K562 (cell line): ENCODE results near the gene MRPL28. TPM values are rescaled to one million over a fixed set of nuclear protein-coding genes. Genes with fewer than 3 reads are reported as not detected.
A peak's percentile ranks its signal among the peaks of the same experiment; 100 is the strongest.

Experiments used
- FUS ChIP-seq: fragments of 200-400 bp; formaldehyde crosslinking; optimal IDR thresholded peaks from 2 replicates; pipeline ENCODE3; 2017; ENCODE audit warnings: low read depth, low read length
- MCM5 ChIP-seq: fragments of 450-650 bp; IDR thresholded peaks from 2 replicates; pipeline ENCODE4 v1.6.1; 2016; ENCODE audit warnings: low read depth
- MCM7 ChIP-seq, 2 experiments: fragments of 450-650 bp; IDR thresholded peaks; 2 replicates each; pipeline ENCODE4 v1.6.1; 2016 to 2018
- MED1 ChIP-seq: sonication (generic); formaldehyde crosslinking; IDR thresholded peaks from 2 replicates; pipeline ENCODE4 v1.8.1; 2023; ENCODE audit warnings: missing genetic modification reagents, borderline replicate concordance
- PML ChIP-seq: IDR thresholded peaks from 2 replicates; pipeline ENCODE4 v1.6.1; 2012; ENCODE audit warnings: low read length, inconsistent platforms
- polyA plus RNA-seq, 8 experiments: library from polyadenylated mRNA; depleted of rRNA in 4 of 8; stranded (reverse) in 5 of 8; unstranded in 3 of 8; fragments of >200 nt; fragmentation: Nextera tagmentation in 2 of 8; fragmentation: Illumina TruSeq in 1 of 8; extraction: Ambion mirVana in 2 of 8; extraction: Trizol in 1 of 8; gene quantifications; 2 replicates each; pipeline versions ENCODE4 v1.2.1 to v1.2.3, GENCODE V29; 2011 to 2014; ENCODE audit warnings: inconsistent platforms in 1 of 8, missing spikeins in 1 of 8
- total RNA-seq, 7 experiments: library from RNA; depleted of rRNA in 6 of 7; stranded (reverse); fragments of >200 nt in 6 of 7; fragmentation: Illumina TruSeq in 2 of 7; extraction: Trizol in 2 of 7; gene quantifications; 2 replicates each; pipeline versions ENCODE4 v1.2.1 to v1.2.3, GENCODE V29; 2011 to 2021; ENCODE audit warnings: low replicate concordance in 1 of 7
- TF ChIP-seq, protein P1 (sequence below): fragments of 450-650 bp; formaldehyde crosslinking; IDR thresholded peaks from 2 replicates; pipeline ENCODE4 v1.4.0; 2020; ENCODE audit warnings: mild to moderate bottlenecking, moderate library complexity
- TF ChIP-seq, protein P2 (sequence below): fragments of 250-450 bp; sonication (Bioruptor Pico); IDR thresholded peaks from 2 replicates; pipeline ENCODE4 v1.4.0; 2020; ENCODE audit warnings: mild to moderate bottlenecking, moderate library complexity
- TF ChIP-seq, protein P3 (sequence below): sonication (generic); formaldehyde crosslinking; IDR thresholded peaks from 2 replicates; pipeline ENCODE4 v1.8.1; 2023; ENCODE audit warnings: missing genetic modification reagents, mild to moderate bottlenecking, borderline replicate concordance
- TF ChIP-seq, protein P4 (sequence below): fragments of 250-450 bp; sonication (Bioruptor Pico); IDR thresholded peaks from 2 replicates; pipeline ENCODE4 v1.6.1; 2021; ENCODE audit warnings: mild to moderate bottlenecking
- TF ChIP-seq, protein P5 (sequence below), 2 experiments: fragments of 450-650 bp in 1 of 2; IDR thresholded peaks; 2 replicates each; pipeline ENCODE4 v1.6.1; 2011 to 2017; ENCODE audit warnings: low read depth in 2 of 2, antibody characterized with exemption in 1 of 2, borderline replicate concordance in 1 of 2, low read length in 1 of 2, mild to moderate bottlenecking in 1 of 2, mixed read lengths in 1 of 2; ENCODE audit not compliant: control insufficient read depth in 1 of 2
- TF ChIP-seq, protein P6 (sequence below), 3 experiments: IDR thresholded peaks in 2 of 3; conservative IDR thresholded peaks in 1 of 3; 2 replicates each; pipeline ENCODE4 v1.5.1; 2011 to 2012; ENCODE audit warnings: low read length in 3 of 3, mild to moderate bottlenecking in 3 of 3, control low read depth in 2 of 3, improper control_type of control experiment in 1 of 3, inconsistent platforms in 1 of 3, low read depth in 1 of 3, mixed read lengths in 1 of 3, moderate library complexity in 1 of 3; ENCODE audit not compliant: insufficient read depth in 2 of 3

The MRPL28 gene
- total and polyA plus RNA-seq, 9 of the 15 experiments (the other 6 are each of a cell fraction or from before 2014, with no cell fraction given) = 2.5 to 323 (median 175) TPM

DNA sequence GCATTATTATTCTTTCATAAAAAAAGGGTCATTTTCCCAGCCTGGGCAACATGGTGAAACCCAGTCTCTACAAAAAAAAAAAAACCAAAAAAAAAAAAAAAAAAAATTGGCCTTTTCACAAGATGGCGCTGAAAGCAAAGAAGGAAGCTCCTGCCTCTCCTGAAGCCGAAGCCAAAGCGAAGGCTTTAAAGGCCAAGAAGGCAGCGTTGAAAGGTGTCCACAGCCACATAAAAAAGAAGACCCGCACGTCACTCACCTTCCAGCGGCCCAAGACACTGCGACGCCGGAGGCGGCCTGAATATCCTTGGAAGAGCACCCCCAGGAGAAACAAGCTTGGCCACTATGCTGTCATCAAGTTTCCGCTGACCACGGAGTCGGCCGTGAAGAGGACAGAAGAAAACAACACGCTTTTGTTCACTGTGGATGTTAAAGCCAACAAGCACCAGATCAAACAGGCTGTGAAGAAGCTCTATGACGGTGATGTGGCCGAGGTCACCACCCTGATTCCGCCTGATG lies 16.4 kb upstream of the MRPL28 start (continued):
- TF ChIP-seq, protein P1, sequence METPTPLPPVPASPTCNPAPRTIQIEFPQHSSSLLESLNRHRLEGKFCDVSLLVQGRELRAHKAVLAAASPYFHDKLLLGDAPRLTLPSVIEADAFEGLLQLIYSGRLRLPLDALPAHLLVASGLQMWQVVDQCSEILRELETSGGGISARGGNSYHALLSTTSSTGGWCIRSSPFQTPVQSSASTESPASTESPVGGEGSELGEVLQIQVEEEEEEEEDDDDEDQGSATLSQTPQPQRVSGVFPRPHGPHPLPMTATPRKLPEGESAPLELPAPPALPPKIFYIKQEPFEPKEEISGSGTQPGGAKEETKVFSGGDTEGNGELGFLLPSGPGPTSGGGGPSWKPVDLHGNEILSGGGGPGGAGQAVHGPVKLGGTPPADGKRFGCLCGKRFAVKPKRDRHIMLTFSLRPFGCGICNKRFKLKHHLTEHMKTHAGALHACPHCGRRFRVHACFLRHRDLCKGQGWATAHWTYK (CRISPR knock-in tag) = no peak
- no peak for TF ChIP-seq FUS
- no peak for TF ChIP-seq PML
- TF ChIP-seq, protein P2, sequence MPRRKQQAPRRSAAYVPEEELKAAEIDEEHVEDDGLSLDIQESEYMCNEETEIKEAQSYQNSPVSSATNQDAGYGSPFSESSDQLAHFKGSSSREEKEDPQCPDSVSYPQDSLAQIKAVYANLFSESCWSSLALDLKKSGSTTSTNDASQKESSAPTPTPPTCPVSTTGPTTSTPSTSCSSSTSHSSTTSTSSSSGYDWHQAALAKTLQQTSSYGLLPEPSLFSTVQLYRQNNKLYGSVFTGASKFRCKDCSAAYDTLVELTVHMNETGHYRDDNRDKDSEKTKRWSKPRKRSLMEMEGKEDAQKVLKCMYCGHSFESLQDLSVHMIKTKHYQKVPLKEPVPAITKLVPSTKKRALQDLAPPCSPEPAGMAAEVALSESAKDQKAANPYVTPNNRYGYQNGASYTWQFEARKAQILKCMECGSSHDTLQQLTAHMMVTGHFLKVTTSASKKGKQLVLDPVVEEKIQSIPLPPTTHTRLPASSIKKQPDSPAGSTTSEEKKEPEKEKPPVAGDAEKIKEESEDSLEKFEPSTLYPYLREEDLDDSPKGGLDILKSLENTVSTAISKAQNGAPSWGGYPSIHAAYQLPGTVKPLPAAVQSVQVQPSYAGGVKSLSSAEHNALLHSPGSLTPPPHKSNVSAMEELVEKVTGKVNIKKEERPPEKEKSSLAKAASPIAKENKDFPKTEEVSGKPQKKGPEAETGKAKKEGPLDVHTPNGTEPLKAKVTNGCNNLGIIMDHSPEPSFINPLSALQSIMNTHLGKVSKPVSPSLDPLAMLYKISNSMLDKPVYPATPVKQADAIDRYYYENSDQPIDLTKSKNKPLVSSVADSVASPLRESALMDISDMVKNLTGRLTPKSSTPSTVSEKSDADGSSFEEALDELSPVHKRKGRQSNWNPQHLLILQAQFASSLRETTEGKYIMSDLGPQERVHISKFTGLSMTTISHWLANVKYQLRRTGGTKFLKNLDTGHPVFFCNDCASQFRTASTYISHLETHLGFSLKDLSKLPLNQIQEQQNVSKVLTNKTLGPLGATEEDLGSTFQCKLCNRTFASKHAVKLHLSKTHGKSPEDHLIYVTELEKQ (CRISPR knock-in tag) = no peak
- TF ChIP-seq, protein P3, sequence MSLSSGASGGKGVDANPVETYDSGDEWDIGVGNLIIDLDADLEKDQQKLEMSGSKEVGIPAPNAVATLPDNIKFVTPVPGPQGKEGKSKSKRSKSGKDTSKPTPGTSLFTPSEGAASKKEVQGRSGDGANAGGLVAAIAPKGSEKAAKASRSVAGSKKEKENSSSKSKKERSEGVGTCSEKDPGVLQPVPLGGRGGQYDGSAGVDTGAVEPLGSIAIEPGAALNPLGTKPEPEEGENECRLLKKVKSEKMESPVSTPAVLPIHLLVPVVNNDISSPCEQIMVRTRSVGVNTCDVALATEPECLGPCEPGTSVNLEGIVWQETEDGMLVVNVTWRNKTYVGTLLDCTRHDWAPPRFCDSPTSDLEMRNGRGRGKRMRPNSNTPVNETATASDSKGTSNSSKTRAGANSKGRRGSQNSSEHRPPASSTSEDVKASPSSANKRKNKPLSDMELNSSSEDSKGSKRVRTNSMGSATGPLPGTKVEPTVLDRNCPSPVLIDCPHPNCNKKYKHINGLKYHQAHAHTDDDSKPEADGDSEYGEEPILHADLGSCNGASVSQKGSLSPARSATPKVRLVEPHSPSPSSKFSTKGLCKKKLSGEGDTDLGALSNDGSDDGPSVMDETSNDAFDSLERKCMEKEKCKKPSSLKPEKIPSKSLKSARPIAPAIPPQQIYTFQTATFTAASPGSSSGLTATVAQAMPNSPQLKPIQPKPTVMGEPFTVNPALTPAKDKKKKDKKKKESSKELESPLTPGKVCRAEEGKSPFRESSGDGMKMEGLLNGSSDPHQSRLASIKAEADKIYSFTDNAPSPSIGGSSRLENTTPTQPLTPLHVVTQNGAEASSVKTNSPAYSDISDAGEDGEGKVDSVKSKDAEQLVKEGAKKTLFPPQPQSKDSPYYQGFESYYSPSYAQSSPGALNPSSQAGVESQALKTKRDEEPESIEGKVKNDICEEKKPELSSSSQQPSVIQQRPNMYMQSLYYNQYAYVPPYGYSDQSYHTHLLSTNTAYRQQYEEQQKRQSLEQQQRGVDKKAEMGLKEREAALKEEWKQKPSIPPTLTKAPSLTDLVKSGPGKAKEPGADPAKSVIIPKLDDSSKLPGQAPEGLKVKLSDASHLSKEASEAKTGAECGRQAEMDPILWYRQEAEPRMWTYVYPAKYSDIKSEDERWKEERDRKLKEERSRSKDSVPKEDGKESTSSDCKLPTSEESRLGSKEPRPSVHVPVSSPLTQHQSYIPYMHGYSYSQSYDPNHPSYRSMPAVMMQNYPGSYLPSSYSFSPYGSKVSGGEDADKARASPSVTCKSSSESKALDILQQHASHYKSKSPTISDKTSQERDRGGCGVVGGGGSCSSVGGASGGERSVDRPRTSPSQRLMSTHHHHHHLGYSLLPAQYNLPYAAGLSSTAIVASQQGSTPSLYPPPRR (CRISPR knock-in tag) = no peak
- TF ChIP-seq, protein P4, sequence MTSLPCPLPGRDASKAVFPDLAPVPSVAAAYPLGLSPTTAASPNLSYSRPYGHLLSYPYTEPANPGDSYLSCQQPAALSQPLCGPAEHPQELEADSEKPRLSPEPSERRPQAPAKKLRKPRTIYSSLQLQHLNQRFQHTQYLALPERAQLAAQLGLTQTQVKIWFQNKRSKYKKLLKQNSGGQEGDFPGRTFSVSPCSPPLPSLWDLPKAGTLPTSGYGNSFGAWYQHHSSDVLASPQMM (CRISPR knock-in tag) = no peak
- TF ChIP-seq, protein P5, sequence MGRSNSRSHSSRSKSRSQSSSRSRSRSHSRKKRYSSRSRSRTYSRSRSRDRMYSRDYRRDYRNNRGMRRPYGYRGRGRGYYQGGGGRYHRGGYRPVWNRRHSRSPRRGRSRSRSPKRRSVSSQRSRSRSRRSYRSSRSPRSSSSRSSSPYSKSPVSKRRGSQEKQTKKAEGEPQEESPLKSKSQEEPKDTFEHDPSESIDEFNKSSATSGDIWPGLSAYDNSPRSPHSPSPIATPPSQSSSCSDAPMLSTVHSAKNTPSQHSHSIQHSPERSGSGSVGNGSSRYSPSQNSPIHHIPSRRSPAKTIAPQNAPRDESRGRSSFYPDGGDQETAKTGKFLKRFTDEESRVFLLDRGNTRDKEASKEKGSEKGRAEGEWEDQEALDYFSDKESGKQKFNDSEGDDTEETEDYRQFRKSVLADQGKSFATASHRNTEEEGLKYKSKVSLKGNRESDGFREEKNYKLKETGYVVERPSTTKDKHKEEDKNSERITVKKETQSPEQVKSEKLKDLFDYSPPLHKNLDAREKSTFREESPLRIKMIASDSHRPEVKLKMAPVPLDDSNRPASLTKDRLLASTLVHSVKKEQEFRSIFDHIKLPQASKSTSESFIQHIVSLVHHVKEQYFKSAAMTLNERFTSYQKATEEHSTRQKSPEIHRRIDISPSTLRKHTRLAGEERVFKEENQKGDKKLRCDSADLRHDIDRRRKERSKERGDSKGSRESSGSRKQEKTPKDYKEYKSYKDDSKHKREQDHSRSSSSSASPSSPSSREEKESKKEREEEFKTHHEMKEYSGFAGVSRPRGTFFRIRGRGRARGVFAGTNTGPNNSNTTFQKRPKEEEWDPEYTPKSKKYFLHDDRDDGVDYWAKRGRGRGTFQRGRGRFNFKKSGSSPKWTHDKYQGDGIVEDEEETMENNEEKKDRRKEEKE (IDR thresholded peaks at IDR 0.05; ENCODE audit: borderline replicate concordance in 1 of 2, control insufficient read depth in 1 of 2, low read depth in 2 of 2, low read length in 1 of 2) = no peak
- no peak for TF ChIP-seq MED1 (CRISPR knock-in tag)
- TF ChIP-seq, protein P6, sequence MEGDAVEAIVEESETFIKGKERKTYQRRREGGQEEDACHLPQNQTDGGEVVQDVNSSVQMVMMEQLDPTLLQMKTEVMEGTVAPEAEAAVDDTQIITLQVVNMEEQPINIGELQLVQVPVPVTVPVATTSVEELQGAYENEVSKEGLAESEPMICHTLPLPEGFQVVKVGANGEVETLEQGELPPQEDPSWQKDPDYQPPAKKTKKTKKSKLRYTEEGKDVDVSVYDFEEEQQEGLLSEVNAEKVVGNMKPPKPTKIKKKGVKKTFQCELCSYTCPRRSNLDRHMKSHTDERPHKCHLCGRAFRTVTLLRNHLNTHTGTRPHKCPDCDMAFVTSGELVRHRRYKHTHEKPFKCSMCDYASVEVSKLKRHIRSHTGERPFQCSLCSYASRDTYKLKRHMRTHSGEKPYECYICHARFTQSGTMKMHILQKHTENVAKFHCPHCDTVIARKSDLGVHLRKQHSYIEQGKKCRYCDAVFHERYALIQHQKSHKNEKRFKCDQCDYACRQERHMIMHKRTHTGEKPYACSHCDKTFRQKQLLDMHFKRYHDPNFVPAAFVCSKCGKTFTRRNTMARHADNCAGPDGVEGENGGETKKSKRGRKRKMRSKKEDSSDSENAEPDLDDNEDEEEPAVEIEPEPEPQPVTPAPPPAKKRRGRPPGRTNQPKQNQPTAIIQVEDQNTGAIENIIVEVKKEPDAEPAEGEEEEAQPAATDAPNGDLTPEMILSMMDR (IDR thresholded peaks at IDR 0.05 in 2 of 3, conservative IDR thresholded peaks at IDR 0.05 in 1 of 3; ENCODE audit: insufficient read depth in 2 of 3, low read depth in 1 of 3, low read length in 3 of 3) = peak in 2 of 3 experiments; percentile 20 to 52; a peak in 3 of 6 replicates
- TF ChIP-seq MCM5 = no peak
- no peak for TF ChIP-seq MCM7 (IDR thresholded peaks at IDR 0.05)
